Endodermal cell (in vitro differentiated cells): ENCODE measurements around the gene UBE2E3. TPM values are rescaled to one million over a fixed set of nuclear protein-coding genes. Genes with fewer than 3 reads are reported as not detected.

Experiments
- DNase-seq: peaks from one replicate; pipeline ENCODE4 v3.0.0-alpha.2; 2017
- H3K27ac ChIP-seq: 2 replicates; pipeline ENCODE4 v1.5.1; 2013; ENCODE audit warnings: mild to moderate bottlenecking, low read depth, low read length, moderate library complexity
- H3K27me3 ChIP-seq: 2 replicates; pipeline ENCODE4 v1.6.1; 2013; ENCODE audit warnings: mild to moderate bottlenecking, low read length, moderate library complexity; ENCODE audit not compliant: insufficient read depth, control insufficient read depth, poor library complexity, severe bottlenecking
- H3K36me3 ChIP-seq: 2 replicates; pipeline ENCODE4 v1.7.0; 2013; ENCODE audit warnings: mild to moderate bottlenecking, low read length, moderate library complexity; ENCODE audit not compliant: control insufficient read depth, insufficient read depth
- H3K4me1 ChIP-seq: one replicate; pipeline ENCODE4 v1.7.0; 2013; ENCODE audit warnings: low read length; ENCODE audit not compliant: control insufficient read depth, insufficient read depth
- H3K4me3 ChIP-seq: 2 replicates; pipeline ENCODE4 v1.5.1; 2013; ENCODE audit warnings: mild to moderate bottlenecking, low read length, moderate library complexity
- H3K9ac ChIP-seq: 2 replicates; pipeline ENCODE4 v1.6.1; 2013; ENCODE audit warnings: mild to moderate bottlenecking, low read length, moderate library complexity; ENCODE audit not compliant: poor library complexity, severe bottlenecking; ENCODE audit errors: extremely low read depth
- H3K9me3 ChIP-seq: 2 replicates; pipeline ENCODE4 v1.6.1; 2013; ENCODE audit warnings: mild to moderate bottlenecking, low read length, moderate library complexity; ENCODE audit not compliant: control insufficient read depth
- H3K27ac Mint-ChIP-seq: 2 replicates; pipeline ENCODE4 v1.8.0; 2020; ENCODE audit warnings: mixed read lengths
- H3K27me3 Mint-ChIP-seq: 2 replicates; pipeline ENCODE4 v1.8.0; 2021; ENCODE audit warnings: mild to moderate bottlenecking, mixed read lengths; ENCODE audit not compliant: insufficient read depth
- H3K36me3 Mint-ChIP-seq: 2 replicates; pipeline ENCODE4 v1.8.0; 2020; ENCODE audit warnings: low read depth, mixed read lengths
- H3K4me1 Mint-ChIP-seq: 2 replicates; pipeline ENCODE4 v1.8.0; 2020; ENCODE audit warnings: mixed read lengths
- H3K4me3 Mint-ChIP-seq: 2 replicates; pipeline ENCODE4 v1.8.0; 2020; ENCODE audit warnings: mild to moderate bottlenecking, moderate library complexity, mixed read lengths
- H3K9me3 Mint-ChIP-seq: 2 replicates; pipeline ENCODE4 v1.8.0; 2020; ENCODE audit warnings: mild to moderate bottlenecking, mixed read lengths
- CTCF ChIP-seq: fragments of 200-600 bp; sonication (generic); conservative IDR thresholded peaks from 2 replicates; pipeline ENCODE4 v1.5.0; 2021; ENCODE audit warnings: antibody characterized with exemption, mild to moderate bottlenecking
- WGBS, 2 experiments: methylation state at CpG; one replicate each; pipeline versions ENCODE4 v1.1.5 to v1.1.7; 2013; ENCODE audit warnings: missing lambda C conversion rate in 2 of 2, mixed read lengths in 1 of 2; ENCODE audit not compliant: insufficient coverage in 1 of 2, insufficient read length in 1 of 2; 5-methylcytosine and 5-hydroxymethylcytosine counted together
- total RNA-seq, 2 donors: library from RNA; stranded (reverse); fragmentation: NEBNext Ultra II Directional in 1 of 2; extraction: Animal tissue kit (Norgen Biotek cat#: 25700) in 1 of 2; gene quantifications; 2 replicates in 1 of 2; 3 replicates in 1 of 2; pipeline ENCODE4 v1.2.1, GENCODE V29; 2021

Gene UBE2E3
- total RNA-seq, 2 donors from 2014 or later = 84.2 to 85.0 TPM

GRCh38 chr2:181022652-181023051 is 42.2 kb downstream of the UBE2E3 start:
- WGBS, 2 experiments = 80 to 95% methylated on average over 1 to 3 of the region's 3 CpGs
- TF ChIP-seq CTCF = no peak
- Mint-ChIP-seq H3K4me1 (peaks cover 15% of the 10 kb centered on the region), H3K4me3 (no peak overlapping the region), H3K9me3 (no peaks in the 10 kb centered on the region), H3K27me3 (no peaks in the 10 kb centered on the region), H3K36me3 (no peaks in the 10 kb centered on the region), H3K27ac (no peak overlapping the region)
- Histone ChIP-seq H3K9ac (no peak overlapping the region), H3K4me3 (no peak overlapping the region), H3K27ac (no peak overlapping the region), H3K4me1 (no peaks in the 10 kb centered on the region), H3K36me3 (no peaks in the 10 kb centered on the region), H3K9me3 (no peaks in the 10 kb centered on the region), H3K27me3 (no peaks in the 10 kb centered on the region)
- DNase-seq = no peak

- Mint-ChIP-seq H3K4me3 (no peak overlapping the region), H3K36me3 (peaks cover 1% of the 10 kb centered on the region), H3K4me1 (peaks cover 15% of the 10 kb centered on the region), H3K27me3 (no peaks in the 10 kb centered on the region), H3K27ac (no peak overlapping the region), H3K9me3 (no peaks in the 10 kb centered on the region)
- no peak overlapping the region for H3K4me3 ChIP-seq
- no peak for TF ChIP-seq CTCF
- H3K4me1 ChIP-seq = no peaks in the 10 kb centered on the region
- no peaks in the 10 kb centered on the region for H3K9me3 ChIP-seq
- no peak for DNase-seq
- H3K9ac ChIP-seq = no peak overlapping the region
- no peaks in the 10 kb centered on the region for H3K36me3 ChIP-seq
- no peaks in the 10 kb centered on the region for H3K27me3 ChIP-seq
- H3K27ac ChIP-seq = no peak overlapping the region
- WGBS, 2 experiments = 88% methylated on average over 3 of the region's 3 CpGs; no CpG with 5 or more reads in 1 of the 2 experiments
Observed at GRCh38 chr2:181025004-181025403, 44.6 kb downstream of the UBE2E3 start.

- no peaks in the 10 kb centered on the region for H3K27me3 Mint-ChIP-seq
- TF ChIP-seq CTCF = no peak
- H3K9me3 ChIP-seq = no peaks in the 10 kb centered on the region
- H3K4me3 Mint-ChIP-seq = no peak overlapping the region
- no peaks in the 10 kb centered on the region for H3K9me3 Mint-ChIP-seq
- no peak overlapping the region for H3K27ac Mint-ChIP-seq
- no peak for DNase-seq
- H3K4me1 ChIP-seq = no peaks in the 10 kb centered on the region
- 87 to 100% methylated on average over 1 to 2 of the region's 2 CpGs for WGBS, 2 experiments
- H3K36me3 Mint-ChIP-seq = peaks cover 7% of the 10 kb centered on the region
- H3K27me3 ChIP-seq = no peaks in the 10 kb centered on the region
- no peak overlapping the region for H3K9ac ChIP-seq
- H3K36me3 ChIP-seq = no peaks in the 10 kb centered on the region
- H3K27ac ChIP-seq = no peak overlapping the region
- H3K4me3 ChIP-seq = no peak overlapping the region
- H3K4me1 Mint-ChIP-seq = peaks cover 3% of the 10 kb centered on the region
Observed at GRCh38 chr2:181036445-181036844, 56.0 kb downstream of the UBE2E3 start.
